Neutrophil (primary cell): ENCODE measurements around the gene CEP164.

Experiments
- H3K27ac ChIP-seq: fragments of 200-600 bp; sonication (generic); 2 replicates; pipeline ENCODE4 v1.5.1; 2016; ENCODE audit warnings: mild to moderate bottlenecking, moderate library complexity
- H3K27me3 ChIP-seq: fragments of 200-600 bp; sonication (generic); 2 replicates; pipeline ENCODE4 v1.6.0; 2016; ENCODE audit warnings: mild to moderate bottlenecking
- H3K36me3 ChIP-seq: fragments of 200-600 bp; sonication (generic); 2 replicates; pipeline ENCODE4 v1.5.1; 2017
- H3K4me1 ChIP-seq, 2 experiments: fragments of 200-600 bp in 1 of 2; sonication (generic) in 1 of 2; 1 replicate in 1 of 2; 2 replicates in 1 of 2; pipeline versions ENCODE4 v1.5.1 to v1.6.1; 2013 to 2016; ENCODE audit warnings: low read depth in 1 of 2, low read length in 1 of 2, mild to moderate bottlenecking in 1 of 2, moderate library complexity in 1 of 2; ENCODE audit not compliant: control insufficient read depth in 1 of 2, insufficient read depth in 1 of 2
- H3K4me3 ChIP-seq, 2 experiments: fragments of 200-600 bp in 1 of 2; sonication (generic) in 1 of 2; 1 replicate in 1 of 2; 2 replicates in 1 of 2; pipeline ENCODE4 v1.5.1; 2013 to 2016; ENCODE audit warnings: low read depth in 1 of 2, low read length in 1 of 2, mild to moderate bottlenecking in 1 of 2, moderate library complexity in 1 of 2
- H3K9me3 ChIP-seq: fragments of 200-600 bp; sonication (generic); 2 replicates; pipeline ENCODE4 v1.5.1; 2016
- CTCF ChIP-seq: fragments of 200-600 bp; sonication (generic); IDR thresholded peaks from 2 replicates; pipeline ENCODE4 v1.5.1; 2016; ENCODE audit warnings: antibody characterized with exemption

CEP164 gene

GRCh38 chr11:117410238-117410637, 82.6 kb downstream of the CEP164 start:
- no peak overlapping the region for H3K27ac ChIP-seq
- H3K4me3 ChIP-seq, result no peak overlapping the region
- H3K4me1 ChIP-seq, result peaks cover 0 to 4% of the 10 kb centered on the region in 2 experiments
- H3K27me3 ChIP-seq, result no peaks in the 10 kb centered on the region
- H3K9me3 ChIP-seq, result no peaks in the 10 kb centered on the region
- no peak for TF ChIP-seq CTCF
- H3K36me3 ChIP-seq, result peaks cover 6% of the 10 kb centered on the region

DNA sequence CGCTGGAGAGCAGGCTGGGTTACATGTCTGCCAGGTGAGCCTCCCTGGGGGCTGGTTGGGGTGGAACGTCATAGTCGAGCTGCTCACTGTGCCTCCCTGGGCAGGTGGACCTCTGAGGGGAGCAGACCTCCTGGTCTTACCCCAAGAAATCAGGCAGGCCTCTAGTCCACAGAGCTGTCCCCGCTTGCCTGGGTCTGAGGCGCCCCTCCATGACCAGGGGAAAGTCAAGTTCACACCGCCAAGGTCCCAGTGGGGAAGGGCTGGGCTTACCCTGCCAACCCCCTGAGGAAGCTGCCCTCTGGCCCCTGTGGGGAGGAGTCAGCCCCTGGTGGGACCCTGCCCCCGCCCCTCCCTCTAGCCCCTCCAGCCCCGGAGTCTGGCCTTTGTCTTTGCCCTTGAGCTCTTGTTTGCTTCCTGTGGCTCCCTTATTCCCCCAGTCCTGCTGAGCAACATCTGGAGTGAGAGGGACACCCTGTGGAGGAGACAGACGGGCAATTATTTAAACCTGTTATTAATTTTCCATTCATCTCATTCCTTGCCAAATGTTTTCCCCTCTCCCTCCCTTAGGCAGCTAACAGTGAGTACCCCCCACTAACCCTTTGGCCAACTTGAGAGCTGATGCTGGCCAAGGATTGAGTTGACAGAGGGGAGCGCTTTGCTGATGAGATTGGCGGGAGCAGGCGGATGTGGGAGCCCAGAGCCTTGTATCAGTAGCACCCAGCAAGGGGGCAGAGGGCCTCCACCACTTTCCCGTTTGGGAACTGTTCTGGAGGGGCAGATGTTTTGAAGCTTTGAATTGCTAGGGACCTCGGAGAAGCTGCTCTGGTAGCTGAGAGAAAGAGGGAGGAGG, 83.4 kb downstream of the CEP164 start:
- Histone ChIP-seq H3K36me3 (peaks cover 6% of the 10 kb centered on the region), H3K27ac (no peak overlapping the region), H3K9me3 (no peaks in the 10 kb centered on the region), H3K4me1 (peaks cover 0 to 4% of the 10 kb centered on the region in 2 experiments), H3K4me3 (no peak overlapping the region), H3K27me3 (no peaks in the 10 kb centered on the region)
- no peak for TF ChIP-seq CTCF

DNA sequence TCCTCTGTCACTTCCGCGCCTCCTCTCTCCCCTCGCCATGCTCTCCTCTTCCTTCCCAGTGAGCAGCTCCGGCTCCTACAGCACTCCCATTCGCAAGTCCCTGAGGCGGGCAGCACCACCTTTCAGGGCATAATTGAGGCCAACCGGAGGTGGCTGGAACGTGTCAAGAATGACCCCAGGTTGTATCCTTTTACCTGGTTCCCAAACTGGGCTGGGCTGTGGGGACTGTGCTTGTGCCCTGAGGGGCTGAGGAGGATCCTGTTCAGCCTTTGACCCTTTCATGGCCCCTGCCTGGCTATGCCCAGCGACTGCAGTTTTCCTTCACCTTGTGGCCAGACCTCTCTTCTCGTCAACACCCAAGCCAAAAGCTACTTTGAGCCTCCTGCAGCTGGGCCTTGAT, 84.1 kb downstream of the CEP164 start:
- peaks cover 6% of the 10 kb centered on the region for H3K36me3 ChIP-seq
- H3K9me3 ChIP-seq, result no peaks in the 10 kb centered on the region
- H3K27me3 ChIP-seq, result no peaks in the 10 kb centered on the region
- H3K27ac ChIP-seq, result no peak overlapping the region
- H3K4me1 ChIP-seq, result peaks cover 0 to 4% of the 10 kb centered on the region in 2 experiments
- no peak for TF ChIP-seq CTCF
- H3K4me3 ChIP-seq, result no peak overlapping the region

GRCh38 chr11:117412176-117412575, 84.5 kb downstream of the CEP164 start:
- H3K27ac ChIP-seq, result no peak overlapping the region
- no peak for TF ChIP-seq CTCF
- H3K4me1 ChIP-seq, result peaks cover 0 to 4% of the 10 kb centered on the region in 2 experiments
- H3K9me3 ChIP-seq, result no peaks in the 10 kb centered on the region
- no peak overlapping the region for H3K4me3 ChIP-seq
- no peaks in the 10 kb centered on the region for H3K27me3 ChIP-seq
- peaks cover 6% of the 10 kb centered on the region for H3K36me3 ChIP-seq

- Histone ChIP-seq H3K4me3 (no peak overlapping the region), H3K36me3 (peaks cover 6% of the 10 kb centered on the region), H3K9me3 (no peaks in the 10 kb centered on the region), H3K4me1 (peaks cover 0 to 4% of the 10 kb centered on the region in 2 experiments), H3K27ac (no peak overlapping the region), H3K27me3 (no peaks in the 10 kb centered on the region)
- no peak for TF ChIP-seq CTCF
These were observed 85.1 kb downstream of the CEP164 start for GRCh38 chr11:117412653-117413275.
